GM11168 (cell line): ENCODE results near the gene DENND1A.

Experiments used
- in situ Hi-C: fragments of 300-500 bp; cut with MboI; formaldehyde crosslinking; loops from one replicate; pipeline ENCODE4 v1.12.0; 2022; ENCODE audit warnings: low sequenced_read_pairs; ENCODE audit not compliant: unreplicated experiment

Gene DENND1A

DNA sequence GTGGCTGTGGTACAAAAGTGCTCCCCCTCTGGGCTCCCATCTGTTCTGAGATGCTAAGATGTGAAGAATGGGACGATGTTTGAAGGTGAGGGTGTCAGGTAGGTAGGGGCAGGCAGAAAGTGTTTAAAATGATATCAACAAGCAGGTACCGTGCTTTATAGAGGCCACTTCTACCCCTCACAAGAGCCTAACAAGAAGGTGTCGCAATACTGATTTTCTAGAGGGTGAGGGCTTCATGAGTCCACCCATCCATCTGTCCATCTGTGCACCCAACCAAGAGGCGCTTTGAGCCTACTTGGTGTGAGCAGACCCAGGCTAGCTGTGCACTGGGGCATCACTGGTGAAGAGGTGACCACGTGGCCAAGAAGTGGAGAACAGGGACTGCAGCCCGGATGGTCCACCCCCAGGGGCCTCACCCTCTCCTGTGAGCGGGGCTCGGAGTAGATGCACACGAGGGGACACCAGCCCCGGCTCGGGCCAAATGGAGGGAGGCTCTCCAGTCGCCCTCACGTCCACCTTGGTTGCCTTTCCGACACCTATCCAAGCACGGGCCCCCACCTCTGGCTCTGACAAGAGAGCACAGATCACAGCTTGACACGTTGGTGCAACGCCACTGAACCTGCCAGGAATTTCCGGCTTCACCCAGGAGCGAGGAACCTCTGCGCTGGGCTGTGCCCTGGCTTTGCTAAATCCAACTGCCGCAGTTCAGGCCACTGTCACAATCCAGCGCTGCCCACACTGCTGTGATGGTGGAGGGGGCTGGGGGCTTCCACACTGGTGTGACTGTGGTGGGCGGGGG is 539.4 kb downstream of the DENND1A start:
- in situ Hi-C loops: no loop called here

DNA sequence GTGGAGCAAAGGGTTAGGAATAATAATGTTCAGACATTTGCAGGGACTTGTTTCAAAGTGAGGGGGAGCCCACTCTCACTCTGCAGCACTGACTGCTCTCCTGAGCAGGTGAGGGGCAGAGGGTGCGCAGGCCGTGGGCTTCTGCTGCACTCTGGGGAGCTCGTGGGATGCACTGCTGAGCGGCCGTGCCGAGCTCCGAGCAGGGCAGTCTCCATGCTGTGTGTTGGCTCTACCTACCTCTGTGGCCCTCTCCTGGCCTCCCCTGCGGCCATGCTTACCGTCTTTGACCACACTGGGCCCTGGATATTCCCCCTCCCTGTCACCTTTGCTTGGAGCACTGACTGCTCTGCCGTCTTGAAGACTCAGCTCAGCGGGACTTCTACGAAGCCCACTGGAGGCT is 540.2 kb downstream of the DENND1A start:
- in situ Hi-C loops: no loop called here

DNA sequence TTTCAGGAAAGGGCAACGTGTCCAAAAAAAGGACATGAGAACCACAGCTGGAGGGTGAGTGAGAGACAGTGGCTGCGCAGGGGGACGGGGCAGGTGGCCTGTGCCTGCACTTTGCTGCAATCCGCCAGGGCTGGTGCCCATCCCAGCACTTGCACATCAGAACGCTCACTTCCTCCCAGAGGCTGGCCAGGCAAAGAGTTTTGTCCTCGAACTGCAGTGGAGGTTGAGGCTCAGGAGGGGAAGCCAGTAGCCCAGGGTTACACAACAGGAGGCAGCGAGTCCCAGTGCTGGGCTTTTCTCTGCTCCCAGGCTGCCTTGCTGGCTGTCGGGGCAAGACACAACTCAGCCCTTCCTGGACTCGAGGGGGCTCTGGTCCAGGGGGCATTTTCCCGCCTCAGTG is 540.9 kb downstream of the DENND1A start:
- in situ Hi-C loops: no loop called here

DNA sequence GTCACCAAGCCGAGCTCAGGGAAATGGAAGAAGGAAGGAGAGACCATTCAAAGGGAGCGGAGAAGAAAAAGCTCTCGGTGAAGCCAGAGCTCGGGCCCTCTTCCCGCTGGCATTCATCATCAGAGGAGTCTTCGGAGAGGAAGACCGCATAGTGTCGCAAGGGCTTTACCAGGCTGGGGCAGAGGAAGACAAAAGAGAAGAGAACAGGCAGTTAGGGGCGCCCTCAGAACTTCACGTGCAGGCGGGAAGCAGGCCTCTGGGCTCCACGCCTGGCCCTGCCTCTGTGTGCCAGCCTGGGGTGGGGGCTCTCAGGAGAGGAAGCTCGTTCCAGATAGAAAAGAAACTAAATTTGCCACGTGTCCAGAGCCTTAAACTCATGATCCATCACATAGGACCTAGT is 542.2 kb downstream of the DENND1A start:
- in situ Hi-C loops: no loop called here

DNA sequence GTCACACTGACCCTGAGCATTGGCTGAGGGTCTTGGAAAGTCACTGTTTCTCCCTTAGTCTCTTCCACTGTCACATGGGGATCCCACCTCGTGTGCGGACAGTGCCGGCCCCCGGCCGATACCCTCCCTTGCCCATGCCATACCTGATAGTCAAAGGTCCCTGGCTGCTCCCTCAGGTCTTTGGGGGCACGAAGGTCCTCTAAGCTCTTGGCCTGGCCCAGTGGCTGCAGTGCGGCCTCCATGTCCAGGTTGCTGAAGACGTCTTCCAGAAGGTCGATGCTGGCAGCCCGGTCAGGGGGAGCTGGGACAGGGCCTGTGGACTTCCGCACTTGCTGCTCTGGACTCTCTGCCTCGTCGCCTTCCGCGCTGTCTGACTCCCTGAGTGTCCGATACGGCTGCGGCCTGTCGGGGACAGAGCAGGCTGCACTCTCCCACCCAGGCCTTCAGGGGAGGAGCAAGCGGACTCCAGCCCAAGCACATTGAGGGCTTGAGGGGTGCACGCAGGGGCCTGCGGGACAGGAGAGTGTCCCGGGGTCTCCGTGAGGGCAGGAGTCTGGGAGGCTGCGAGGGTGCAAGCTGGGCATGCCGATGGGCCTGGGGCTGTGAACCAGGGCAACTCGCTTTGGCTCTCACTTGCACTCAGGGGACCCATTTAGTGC is 546.3 kb downstream of the DENND1A start:
- in situ Hi-C loops: no loop called here

DNA sequence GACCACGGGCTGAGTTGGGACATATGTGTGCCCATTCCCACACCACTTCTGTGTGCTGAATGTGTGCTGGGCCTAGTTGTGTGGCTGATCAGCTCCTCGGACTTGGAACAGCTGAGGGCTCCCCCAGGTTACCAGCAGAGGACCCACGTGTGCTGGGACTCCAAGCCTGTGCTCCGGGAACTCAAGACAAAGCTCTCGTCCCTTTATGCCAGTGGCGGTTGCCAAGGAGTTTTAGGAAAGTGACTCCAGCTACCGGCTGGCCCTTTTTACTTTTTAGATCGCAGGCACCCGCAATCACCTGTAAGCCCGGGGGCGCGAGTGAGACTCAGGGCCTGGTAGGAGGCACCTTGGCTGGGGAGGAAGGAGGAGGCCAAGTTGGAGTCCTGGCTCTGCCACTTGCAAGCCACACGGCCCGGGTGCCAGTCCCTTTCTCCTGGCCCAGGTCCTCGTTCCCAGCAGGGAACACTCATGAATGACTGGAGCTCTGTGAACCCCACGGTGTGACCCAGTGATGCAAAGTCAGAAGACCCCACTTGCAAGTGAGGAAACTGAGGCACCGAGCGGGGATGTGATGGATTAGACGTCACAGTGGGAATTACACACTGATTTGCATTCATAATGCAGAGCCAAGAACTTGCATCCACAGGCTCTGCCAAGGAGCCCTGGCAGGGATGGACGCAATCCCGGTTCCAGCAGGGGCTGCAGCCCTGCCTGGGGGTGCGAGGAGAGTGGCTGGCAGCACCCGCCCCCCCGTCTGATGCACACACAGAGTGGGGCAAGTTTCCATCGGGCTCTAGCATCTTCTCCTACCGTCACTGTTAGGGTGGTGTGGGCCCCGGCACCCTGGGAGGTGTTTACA is 547.0 kb downstream of the DENND1A start:
- in situ Hi-C loops: no loop called here

DNA sequence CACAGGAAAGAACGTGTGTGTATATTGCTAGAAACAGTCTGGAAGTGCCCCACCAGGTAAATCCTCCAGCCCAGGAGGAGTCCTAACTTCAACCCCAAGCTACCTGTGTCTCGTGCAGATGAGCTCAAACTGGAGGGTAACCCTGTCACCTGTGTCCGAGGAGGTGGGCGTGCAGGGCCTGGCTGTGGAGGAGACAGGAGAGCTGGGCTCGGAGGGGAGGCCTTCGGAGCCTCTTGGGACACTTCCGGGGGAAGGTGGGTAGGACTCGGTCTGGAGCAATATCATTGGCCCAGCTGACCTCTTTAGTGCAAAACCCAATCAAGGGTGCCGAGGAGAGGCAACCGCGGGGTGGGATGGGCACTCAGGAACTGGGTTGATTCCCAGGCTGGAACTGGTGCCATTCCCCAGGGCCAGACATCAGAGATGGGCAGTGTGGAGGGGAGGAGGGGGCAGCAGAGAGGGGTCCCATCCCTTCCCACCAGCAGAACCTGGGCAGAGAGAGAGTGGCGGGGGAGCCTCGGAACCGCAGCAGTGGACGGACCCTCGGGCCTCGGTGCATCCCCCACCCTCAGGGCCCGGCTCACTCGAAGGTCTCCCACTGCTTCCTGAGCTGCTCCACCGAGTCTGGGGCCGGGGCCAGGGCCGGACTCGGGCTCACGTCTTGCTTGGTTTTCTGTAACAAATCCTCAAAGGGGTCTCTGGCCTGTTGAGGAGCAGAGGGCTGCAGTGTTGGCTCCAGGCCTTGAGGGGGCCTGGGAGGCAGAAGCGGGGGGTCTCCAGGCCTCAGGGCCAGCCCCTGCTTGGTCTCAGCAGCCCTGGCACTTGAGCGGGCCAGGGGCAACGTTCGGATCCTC is 548.8 kb downstream of the DENND1A start:
- in situ Hi-C loops: no loop called here

DNA sequence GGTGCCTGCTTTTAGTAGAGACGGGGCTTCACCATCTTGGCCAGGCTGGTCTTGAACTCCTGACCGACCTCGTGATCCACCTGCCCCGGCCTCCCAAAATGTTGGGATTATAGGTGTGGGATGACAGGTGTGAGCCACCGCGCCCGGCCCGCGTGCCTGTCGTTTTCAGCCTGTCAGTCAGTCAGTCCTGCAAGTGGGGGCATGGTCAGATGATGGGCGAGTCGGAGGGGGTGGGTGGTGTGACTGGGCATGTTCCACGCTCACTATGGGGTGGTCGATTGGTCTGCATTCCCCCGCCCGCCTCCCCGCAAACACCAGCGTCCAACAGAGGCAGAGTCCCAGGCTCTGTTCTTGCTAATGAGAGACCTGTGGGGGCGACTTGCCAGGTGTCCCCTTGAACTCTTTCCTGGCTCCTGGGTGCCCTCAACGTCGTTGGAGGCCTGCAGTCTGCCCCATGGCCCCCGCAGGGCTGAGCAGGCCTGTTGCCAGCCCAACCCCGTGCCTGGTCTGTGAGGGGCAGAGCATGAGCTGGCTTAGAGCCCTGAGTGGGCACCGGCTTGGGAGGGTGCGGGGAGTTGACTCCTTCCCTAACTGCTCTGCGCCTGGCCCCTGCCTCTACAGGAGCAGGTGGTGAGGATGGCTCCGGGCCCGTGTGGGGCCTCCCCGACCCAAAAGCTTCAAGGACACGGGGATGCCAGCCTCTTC is 550.8 kb downstream of the DENND1A start:
- in situ Hi-C loops: no loop called here

DNA sequence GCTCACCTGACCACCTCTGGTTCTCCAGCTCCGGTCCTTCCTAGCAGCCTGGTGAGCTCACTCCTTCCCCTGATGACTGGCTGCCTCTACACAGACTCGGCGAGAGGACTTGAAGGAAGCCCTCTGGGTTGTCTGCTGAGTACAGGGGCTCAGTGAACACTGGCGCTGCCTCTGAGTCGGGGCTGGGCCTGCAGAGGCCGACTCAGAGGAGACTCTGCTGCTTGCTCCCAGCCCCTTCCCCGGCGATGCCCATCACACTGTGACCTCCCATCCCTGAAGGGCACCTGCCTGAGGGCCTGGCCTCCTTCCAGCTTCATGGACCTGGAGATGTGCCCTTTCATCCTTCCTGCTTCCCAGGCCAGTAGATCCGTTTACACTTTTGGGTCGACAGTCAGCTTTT is 551.9 kb downstream of the DENND1A start:
- in situ Hi-C loops: no loop called here

DNA sequence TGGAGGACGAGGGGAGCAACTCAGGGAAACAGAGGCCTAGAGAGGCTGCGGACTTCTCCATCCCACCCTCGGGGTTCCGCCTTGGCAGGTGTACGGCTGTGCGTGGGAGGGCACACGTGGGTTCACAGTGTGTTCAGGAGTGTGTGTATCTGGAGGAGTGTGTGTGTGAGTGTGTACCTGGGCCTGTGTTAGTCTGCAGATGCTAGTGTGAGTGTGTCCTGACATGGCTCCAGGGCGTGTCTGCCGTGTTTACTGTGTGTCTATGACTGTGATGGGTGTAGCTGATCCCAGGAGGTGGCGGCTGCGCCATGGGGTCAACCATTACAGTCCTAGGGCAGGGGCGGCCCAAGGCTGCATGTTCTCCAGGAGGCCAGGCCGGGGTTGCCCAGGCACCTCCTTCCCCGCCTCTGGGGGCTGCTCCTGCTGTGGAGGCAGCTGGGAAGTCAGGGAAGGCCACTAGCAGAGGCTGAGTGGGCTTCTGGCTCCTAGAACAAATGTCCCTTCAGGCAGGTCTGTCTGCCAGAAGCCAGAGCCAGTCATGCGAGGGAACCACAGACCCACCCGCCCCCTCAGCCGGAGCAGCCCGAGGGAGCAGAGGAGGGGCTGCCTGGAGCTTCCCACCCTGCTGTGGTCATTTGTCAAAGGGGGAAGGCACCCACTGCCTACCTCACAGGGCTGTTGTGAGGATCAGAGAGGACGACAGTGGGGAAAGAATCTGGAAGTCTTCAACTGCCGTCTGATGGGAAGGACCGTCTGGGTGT is 552.5 kb downstream of the DENND1A start:
- in situ Hi-C loops: no loop called here

DNA sequence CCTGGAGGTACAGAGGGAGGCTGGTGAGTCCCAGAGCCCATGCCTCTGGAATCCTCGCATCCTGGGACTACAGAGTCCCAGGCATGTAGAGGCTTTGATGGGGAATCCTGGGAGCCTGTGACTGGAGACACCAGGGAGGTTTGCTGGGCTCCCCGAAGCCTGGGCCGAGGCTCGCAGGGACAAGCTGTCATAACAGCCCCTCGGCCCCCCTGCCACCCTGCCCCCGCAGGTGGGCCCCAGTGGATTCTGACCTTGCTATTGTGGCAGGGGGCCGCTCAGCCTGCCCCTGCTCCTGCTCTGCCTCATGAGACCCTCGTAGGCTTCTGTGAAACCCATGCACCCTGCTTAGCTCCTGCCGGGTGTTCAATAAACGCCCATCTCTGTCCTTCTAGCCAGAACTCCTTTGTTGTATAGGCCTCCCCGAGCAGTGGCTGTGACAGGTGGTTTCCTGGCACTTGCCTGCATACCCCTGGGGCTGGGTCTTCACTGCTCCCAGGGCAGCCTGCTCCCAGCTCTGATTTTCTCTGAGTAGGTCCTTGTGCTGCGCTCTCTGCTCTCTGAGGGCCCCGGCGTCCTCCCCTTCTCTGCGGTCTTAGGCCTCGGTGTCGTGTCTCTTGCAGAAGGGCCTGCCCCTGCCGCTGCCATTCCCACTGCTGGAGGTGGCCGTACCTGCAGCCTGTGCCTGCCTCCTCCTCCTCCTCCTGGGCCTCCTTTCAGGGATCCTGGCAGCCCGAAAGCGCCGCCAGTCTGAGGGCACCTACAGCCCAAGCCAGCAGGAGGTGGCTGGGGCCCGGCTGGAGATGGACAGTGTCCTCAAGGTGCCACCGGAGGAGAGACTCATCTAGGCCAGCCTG is 553.5 kb downstream of the DENND1A start:
- in situ Hi-C loops: no loop called here

DNA sequence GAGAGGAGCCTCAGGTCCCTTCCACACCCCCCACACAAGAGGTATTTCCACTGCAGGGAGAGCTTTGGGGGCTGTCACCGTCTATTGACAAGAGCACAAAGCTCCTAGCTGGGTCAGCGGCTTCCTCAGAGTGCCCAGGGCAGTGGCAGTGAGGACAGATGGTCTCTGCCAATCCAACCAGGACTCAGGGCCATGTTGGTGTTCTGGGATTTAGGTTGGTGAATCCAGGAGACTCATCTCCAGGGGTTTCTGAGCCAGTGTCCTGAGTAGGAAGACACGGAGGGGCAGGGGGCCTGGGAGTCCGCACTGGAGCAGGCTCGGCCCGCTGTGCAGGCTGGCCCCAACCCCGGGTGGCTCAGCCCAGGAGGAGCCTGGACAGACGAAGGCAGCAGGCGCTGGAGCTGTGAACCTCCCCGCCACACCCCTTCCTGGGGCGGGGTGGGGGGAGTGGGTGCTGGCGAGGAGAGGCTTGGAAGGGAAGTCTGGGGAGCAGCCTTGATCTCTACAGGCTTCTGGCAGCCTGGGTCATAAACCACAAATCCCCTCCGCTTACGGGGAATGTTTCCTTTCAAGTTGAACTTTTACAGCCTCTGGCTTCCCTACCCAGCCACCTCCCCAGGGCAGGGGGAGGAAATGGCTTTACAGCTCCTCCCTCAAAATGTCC is 554.3 kb downstream of the DENND1A start:
- in situ Hi-C loops: no loop called here

DNA sequence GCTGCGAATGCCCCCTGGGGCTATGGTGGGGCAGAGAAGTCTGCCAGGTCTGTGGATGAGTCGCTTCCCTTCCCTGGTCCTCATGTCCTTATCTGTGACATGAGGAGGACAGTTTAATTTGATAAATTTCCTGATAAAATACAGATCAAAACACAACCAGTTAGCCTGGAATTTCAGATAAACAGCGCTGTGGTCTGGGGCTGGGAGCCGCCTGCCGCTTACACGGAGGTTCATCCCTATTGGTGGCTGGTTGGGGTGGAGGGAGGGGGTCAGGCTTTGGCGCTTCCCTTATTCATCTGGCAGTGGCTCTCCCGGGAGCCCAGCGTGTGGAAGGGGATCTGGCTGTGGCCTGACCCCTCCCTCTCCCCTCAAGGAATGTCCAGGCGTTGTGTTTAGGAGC is 556.0 kb downstream of the DENND1A start:
- in situ Hi-C loops: no loop called here

DNA sequence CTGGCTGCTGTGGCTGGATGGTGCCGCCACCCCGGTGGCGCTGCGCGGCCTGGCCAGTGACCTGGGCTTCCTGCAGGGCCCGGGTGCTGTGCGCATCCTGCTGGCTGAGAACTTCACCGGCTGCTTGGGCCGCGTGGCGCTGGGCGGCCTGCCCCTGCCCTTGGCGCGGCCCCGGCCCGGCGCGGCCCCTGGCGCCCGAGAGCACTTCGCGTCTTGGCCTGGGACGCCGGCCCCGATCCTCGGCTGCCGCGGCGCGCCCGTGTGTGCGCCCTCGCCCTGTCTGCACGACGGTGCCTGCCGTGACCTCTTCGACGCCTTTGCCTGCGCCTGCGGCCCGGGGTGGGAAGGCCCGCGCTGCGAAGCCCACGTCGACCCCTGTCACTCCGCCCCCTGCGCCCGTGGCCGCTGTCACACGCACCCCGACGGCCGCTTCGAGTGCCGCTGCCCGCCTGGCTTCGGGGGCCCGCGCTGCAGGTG is 556.4 kb downstream of the DENND1A start:
- in situ Hi-C loops: no loop called here

DNA sequence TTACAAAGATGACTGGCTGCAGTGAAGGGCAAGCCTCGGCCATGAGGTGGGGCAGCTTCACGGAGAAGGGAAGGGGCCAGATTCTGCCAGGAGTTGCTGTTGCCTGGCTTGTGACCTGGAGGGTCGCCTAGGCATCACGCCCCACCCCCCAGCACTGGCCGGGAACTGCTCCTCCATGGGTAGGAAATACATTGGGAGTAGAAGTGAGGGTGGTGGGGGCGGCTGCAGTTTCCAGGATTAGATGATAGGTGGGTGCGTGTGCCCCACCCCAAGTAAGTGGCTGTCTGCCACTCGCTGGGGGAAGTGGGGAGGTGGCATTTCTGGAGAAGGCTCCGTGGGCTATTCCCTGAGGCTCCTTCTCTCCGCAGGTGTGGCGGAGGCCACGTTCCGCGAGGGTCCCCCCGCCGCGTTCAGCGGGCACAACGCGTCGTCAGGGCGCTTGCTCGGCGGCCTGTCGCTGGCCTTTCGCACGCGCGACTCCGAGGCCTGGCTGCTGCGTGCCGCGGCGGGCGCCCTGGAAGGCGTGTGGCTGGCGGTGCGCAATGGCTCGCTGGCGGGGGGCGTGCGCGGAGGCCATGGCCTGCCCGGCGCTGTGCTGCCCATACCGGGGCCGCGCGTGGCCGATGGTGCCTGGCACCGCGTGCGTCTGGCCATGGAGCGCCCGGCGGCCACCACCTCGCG is 557.0 kb downstream of the DENND1A start:
- in situ Hi-C loops: no loop called here

DNA sequence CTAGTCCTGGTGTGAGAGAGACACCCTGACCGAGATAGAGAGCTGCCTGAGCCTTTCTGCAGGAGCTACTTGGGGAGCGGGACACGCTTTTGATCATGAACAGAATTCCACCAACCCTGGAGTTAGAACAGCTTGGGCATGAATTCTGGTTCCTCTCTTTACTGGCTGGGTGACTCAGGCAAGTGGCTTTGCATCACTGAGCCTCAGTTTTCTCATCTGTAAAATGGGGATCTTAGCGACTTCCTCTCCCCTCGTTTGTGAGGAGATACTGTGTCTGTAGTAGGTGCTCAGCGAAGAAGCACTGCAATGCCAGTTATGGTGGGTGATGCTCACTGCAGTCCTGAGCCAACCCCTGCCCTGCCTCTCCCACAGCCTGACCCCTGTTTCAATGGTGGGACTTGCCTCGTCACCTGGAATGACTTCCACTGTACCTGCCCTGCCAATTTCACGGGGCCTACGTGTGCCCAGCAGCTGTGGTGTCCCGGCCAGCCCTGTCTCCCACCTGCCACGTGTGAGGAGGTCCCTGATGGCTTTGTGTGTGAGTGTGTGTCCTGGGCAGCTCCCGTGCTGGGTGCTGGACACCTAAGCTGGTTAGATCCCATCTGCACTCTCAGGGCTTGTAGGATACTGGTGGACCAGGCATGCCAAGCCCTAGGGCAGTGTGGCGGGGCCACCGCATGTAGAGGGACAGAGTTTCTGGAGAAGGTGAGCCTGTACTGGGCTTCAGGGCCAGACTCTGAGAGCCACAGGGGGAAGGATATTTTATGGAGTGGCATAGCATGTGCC is 557.9 kb downstream of the DENND1A start:
- in situ Hi-C loops: no loop called here
